Left lung (tissue), 10 donors: ENCODE results near the gene ANKIB1. TPM values are rescaled to one million over a fixed set of nuclear protein-coding genes. Genes with fewer than 3 reads are reported as not detected.

Experiments
- ATAC-seq: fragments of 200-7000 bp; cut with Tn5 transposase; one replicate; pipeline ENCODE4 v1.9.1; 2020; ENCODE audit warnings: moderate library complexity
- DNase-seq, 4 donors: peaks; one replicate each; pipeline ENCODE4 v3.0.0-alpha.2; 2013 to 2020
- H3K27ac ChIP-seq, 2 donors: fragments of 200-600 bp; sonication (generic) in 1 of 2; one replicate each; pipeline versions ENCODE4 v1.5.0 to v1.8.0; 2020 to 2021
- H3K27me3 ChIP-seq, 2 donors: fragments of 200-600 bp; sonication (generic) in 1 of 2; one replicate each; pipeline versions ENCODE4 v1.5.0 to v1.8.0; 2020 to 2021
- H3K36me3 ChIP-seq, 2 donors: fragments of 200-600 bp; sonication (generic) in 1 of 2; one replicate each; pipeline versions ENCODE4 v1.5.0 to v1.8.0; 2020 to 2021
- H3K4me1 ChIP-seq, 2 donors: fragments of 200-600 bp; one replicate each; pipeline ENCODE4 v1.8.0; 2021
- H3K4me3 ChIP-seq, 2 donors: fragments of 200-600 bp; sonication (generic) in 1 of 2; one replicate each; pipeline versions ENCODE4 v1.5.0 to v1.8.0; 2020 to 2021; ENCODE audit warnings: mild to moderate bottlenecking in 1 of 2
- H3K9me3 ChIP-seq, 2 donors: fragments of 200-600 bp; sonication (generic) in 1 of 2; one replicate each; pipeline versions ENCODE4 v1.5.0 to v1.8.0; 2020 to 2021
- CTCF ChIP-seq, 2 donors: fragments of 200-600 bp; sonication (generic) in 1 of 2; IDR thresholded peaks; one replicate each; pipeline versions ENCODE4 v1.5.0 to v1.8.0; 2021; ENCODE audit warnings: antibody characterized with exemption in 2 of 2
- intact Hi-C, 2 donors: fragments of 100-400 bp; cut with DNase I; formaldehyde crosslinking; loops; one replicate each; pipeline versions ENCODE4 v1.11.2 to v1.14.2; 2022
- polyA plus RNA-seq, 6 donors: library from polyadenylated mRNA; unstranded; fragments of 120-200 nt; gene quantifications; one replicate each; pipeline ENCODE4 v1.2.1, GENCODE V29; 2013; ENCODE audit not compliant: insufficient read length in 6 of 6
- total RNA-seq, 2 donors: library from RNA; stranded (reverse); fragmentation: NEBNext Ultra II Directional; extraction: Animal tissue kit (Norgen Biotek cat#: 25700); gene quantifications; one replicate each; pipeline ENCODE4 v1.2.1, GENCODE V29; 2021
- donor health status: DM: no; HTN: yes; CAD: no.
- donor health status: DM: no; HTN: no; CAD: no.

The ANKIB1 gene
- total and polyA plus RNA-seq, 8 donors, result 41.4 to 57.3 (median 46.9) TPM

DNA sequence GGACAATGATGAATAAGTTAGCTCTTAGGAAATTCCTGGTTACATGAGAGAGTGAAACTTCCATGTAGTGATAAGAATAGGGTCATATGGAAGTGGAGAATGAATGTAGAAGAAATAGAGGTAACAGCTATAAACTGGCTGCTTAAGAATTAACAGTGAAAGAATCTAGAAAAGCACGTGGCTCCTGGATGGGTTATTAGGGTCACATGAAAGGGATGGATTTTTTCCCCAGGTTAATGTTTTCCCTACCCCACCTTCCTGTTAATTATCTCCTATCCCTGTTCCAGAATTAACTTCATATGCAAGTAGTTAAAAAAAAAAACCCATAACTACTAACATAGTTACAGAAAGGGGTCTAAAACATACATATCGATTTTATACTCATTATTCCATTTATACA is 58.0 kb downstream of the ANKIB1 start:
- ATAC-seq (no peak), DNase-seq (no peak)
- Histone ChIP-seq H3K4me1 (no peaks in the 10 kb centered on the region), H3K27me3 (no peaks in the 10 kb centered on the region), H3K27ac (no peak overlapping the region), H3K36me3 (peaks cover 0 to 10% of the 10 kb centered on the region in 2 donors), H3K9me3 (no peaks in the 10 kb centered on the region), H3K4me3 (no peak overlapping the region)
- intact Hi-C loops, result no loop called here
- no peak for TF ChIP-seq CTCF (IDR thresholded peaks at IDR 0.05)

GRCh38 chr7:92304406-92304893 is 58.7 kb downstream of the ANKIB1 start:
- H3K27ac ChIP-seq, result no peak overlapping the region
- no peak for DNase-seq
- no peaks in the 10 kb centered on the region for H3K9me3 ChIP-seq
- intact Hi-C loops, result no loop called here
- no peak overlapping the region for H3K4me3 ChIP-seq
- peaks cover 0 to 10% of the 10 kb centered on the region in 2 donors for H3K36me3 ChIP-seq
- no peaks in the 10 kb centered on the region for H3K27me3 ChIP-seq
- ATAC-seq, result no peak
- no peaks in the 10 kb centered on the region for H3K4me1 ChIP-seq
- TF ChIP-seq CTCF (IDR thresholded peaks at IDR 0.05), result no peak

GRCh38 chr7:92306153-92306552 is 60.4 kb downstream of the ANKIB1 start:
- intact Hi-C loops, result no loop called here
- Histone ChIP-seq H3K27ac (no peak overlapping the region), H3K27me3 (no peaks in the 10 kb centered on the region), H3K36me3 (peaks cover 0 to 10% of the 10 kb centered on the region in 2 donors), H3K9me3 (no peaks in the 10 kb centered on the region), H3K4me1 (no peaks in the 10 kb centered on the region), H3K4me3 (no peak overlapping the region)
- DNase-seq (no peak), ATAC-seq (no peak)
- no peak for TF ChIP-seq CTCF (IDR thresholded peaks at IDR 0.05)

GRCh38 chr7:92313055-92313454 is 67.3 kb downstream of the ANKIB1 start:
- Histone ChIP-seq H3K4me1 (no peaks in the 10 kb centered on the region), H3K36me3 (peaks cover 0 to 3% of the 10 kb centered on the region in 2 donors), H3K27ac (no peak overlapping the region), H3K27me3 (no peaks in the 10 kb centered on the region), H3K9me3 (no peaks in the 10 kb centered on the region), H3K4me3 (no peak overlapping the region)
- DNase-seq, result no peak
- intact Hi-C loops, result no loop called here
- ATAC-seq, result no peak
- TF ChIP-seq CTCF (IDR thresholded peaks at IDR 0.05), result no peak

DNA sequence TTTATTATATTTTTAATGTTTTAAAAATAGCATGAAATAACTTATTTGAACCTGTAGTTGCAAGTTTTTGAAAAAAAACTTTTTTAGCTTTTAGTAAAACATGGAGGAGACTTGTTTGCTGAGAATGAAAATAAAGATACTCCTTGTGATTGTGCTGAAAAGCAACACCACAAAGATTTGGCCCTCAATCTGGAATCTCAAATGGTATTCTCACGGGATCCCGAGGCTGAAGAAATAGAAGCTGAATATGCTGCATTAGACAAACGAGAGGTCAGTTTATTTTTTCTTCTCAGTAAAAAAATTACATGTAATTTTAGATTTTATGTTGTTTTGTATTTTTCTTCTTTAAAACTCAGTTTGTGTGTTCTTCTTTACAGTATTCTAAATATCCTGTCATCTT is 73.5 kb downstream of the ANKIB1 start:
- intact Hi-C loops, result no loop called here
- no peaks in the 10 kb centered on the region for H3K4me1 ChIP-seq
- ATAC-seq, result no peak
- no peak overlapping the region for H3K4me3 ChIP-seq
- H3K9me3 ChIP-seq, result no peaks in the 10 kb centered on the region
- no peak overlapping the region for H3K27ac ChIP-seq
- TF ChIP-seq CTCF (IDR thresholded peaks at IDR 0.05), result no peak
- DNase-seq, result no peak
- H3K36me3 ChIP-seq, result peaks cover 0 to 8% of the 10 kb centered on the region in 2 donors
- H3K27me3 ChIP-seq, result no peaks in the 10 kb centered on the region
